ENCODE measurements around the gene MRPL34.

GRCh38 chr19:17322854-17323253, 17.2 kb downstream of the MRPL34 start:
- no peak for TF ChIP-seq CTCF (IDR thresholded peaks at IDR 0.05)
- no peak for TF ChIP-seq REST (IDR thresholded peaks at IDR 0.05; ENCODE audit: insufficient read depth in 1 of 2, low read depth in 2 of 2, low read length in 1 of 2)
- TF ChIP-seq POLR2AphosphoS5 (IDR thresholded peaks at IDR 0.05; ENCODE audit: low read depth, low read length) = no peak
- TF ChIP-seq SIN3A (IDR thresholded peaks at IDR 0.05; ENCODE audit: borderline replicate concordance, insufficient read depth, low read depth, low read length) = no peak
